ENCODE data around the gene POLR1A. TPM values are rescaled to one million over a fixed set of nuclear protein-coding genes. Genes with fewer than 3 reads are reported as not detected.
"Not testable (repeated sequence)": the region's sequence is repeated elsewhere in the genome, so short reads cannot be mapped to it uniquely, and the experiment has no call there.

POLR1A gene
- polyA plus RNA-seq, 1 donor from 2014 or later, result 2.7 TPM

DNA sequence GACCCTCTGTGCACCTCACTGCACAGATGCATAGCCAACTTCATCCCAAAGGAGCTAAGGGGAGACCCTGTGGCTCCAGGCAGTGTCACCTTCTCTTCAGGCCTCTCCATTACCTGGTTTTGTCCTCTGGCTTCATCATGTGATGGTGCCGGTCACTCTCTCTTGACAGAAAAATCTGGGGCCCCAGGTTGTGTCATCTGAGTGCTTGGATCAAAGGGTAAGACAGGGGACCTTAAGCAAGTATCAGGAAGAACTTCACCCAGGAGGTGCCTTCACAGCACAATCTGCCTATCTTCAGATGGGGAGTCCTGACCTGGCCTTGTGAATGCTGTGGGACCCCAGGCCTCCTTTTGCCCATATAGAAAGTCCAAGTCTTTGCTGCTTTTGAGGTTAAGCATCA is 104.4 kb downstream of the POLR1A start:
- Mint-ChIP-seq H3K27me3 (no peaks in the 10 kb centered on the region), H3K4me3 (peak overlapping the region in 1 of 4 donors; percentile 44), H3K4me1 (peaks cover 37 to 58% (median 40%) of the 10 kb centered on the region in 3 donors), H3K36me3 (no peaks in the 10 kb centered on the region), H3K9me3 (peaks cover 0 to 3% (median 0%) of the 10 kb centered on the region in 3 donors), H3K27ac (peak overlapping the region in 1 of 3 donors; percentile 92)

GRCh38 chr2:86000938-86001312 is 104.8 kb downstream of the POLR1A start:
- Mint-ChIP-seq H3K4me1 (peaks cover 40 to 60% (median 41%) of the 10 kb centered on the region in 3 donors), H3K4me3 (peak overlapping the region in 3 of 4 donors; percentile 44 to 81 (median 77)), H3K27me3 (no peaks in the 10 kb centered on the region), H3K9me3 (no peaks in the 10 kb centered on the region), H3K36me3 (no peaks in the 10 kb centered on the region), H3K27ac (peak overlapping the region; percentile 17 to 92 (median 47))

DNA sequence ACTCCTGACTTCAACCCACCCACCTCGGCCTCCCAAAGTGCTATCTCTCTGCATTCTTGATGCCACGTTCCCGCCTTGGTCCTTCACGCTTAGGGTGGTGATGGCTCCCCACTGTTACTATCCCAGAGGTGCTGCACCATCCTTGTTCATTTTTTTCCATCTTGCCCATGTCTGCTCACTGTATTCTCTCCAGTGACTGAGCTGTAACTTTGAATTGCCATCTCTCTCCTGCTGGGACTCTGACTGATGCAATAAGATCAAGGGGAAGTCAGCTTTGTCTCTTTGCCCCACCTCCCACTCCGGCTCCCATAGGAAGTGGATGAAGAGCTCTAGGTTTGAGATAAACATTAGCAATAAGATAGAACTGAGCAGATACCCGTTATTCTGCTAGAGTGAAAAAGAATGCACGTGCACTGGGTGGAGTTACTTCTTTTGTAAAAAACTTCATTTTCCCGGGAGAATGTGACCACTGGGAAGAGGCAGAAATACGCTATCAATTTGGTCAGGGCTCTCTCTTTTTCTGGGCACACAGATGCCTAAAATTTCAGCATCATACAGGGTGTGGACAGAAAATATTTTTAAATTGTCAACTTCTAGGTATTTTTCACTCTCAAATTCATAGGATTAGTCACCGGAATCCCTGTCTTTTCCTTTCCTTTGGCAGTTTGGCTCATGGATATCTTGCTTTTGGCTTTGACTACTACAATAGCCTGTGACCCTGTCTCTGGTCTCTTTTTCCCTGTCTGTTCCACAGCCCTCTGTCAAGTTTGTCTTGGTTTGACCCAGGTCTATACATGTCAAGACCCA is 105.4 kb downstream of the POLR1A start:
- H3K36me3 Mint-ChIP-seq, result no peaks in the 10 kb centered on the region
- H3K9me3 Mint-ChIP-seq, result no peaks in the 10 kb centered on the region
- peaks cover 45 to 66% (median 45%) of the 10 kb centered on the region in 3 donors for H3K4me1 Mint-ChIP-seq
- no peaks in the 10 kb centered on the region for H3K27me3 Mint-ChIP-seq
- H3K4me3 Mint-ChIP-seq, result peak overlapping the region in 3 of 4 donors; percentile 44 to 81 (median 77)
- H3K27ac Mint-ChIP-seq, result peak overlapping the region; percentile 47 to 92 (median 85)

DNA sequence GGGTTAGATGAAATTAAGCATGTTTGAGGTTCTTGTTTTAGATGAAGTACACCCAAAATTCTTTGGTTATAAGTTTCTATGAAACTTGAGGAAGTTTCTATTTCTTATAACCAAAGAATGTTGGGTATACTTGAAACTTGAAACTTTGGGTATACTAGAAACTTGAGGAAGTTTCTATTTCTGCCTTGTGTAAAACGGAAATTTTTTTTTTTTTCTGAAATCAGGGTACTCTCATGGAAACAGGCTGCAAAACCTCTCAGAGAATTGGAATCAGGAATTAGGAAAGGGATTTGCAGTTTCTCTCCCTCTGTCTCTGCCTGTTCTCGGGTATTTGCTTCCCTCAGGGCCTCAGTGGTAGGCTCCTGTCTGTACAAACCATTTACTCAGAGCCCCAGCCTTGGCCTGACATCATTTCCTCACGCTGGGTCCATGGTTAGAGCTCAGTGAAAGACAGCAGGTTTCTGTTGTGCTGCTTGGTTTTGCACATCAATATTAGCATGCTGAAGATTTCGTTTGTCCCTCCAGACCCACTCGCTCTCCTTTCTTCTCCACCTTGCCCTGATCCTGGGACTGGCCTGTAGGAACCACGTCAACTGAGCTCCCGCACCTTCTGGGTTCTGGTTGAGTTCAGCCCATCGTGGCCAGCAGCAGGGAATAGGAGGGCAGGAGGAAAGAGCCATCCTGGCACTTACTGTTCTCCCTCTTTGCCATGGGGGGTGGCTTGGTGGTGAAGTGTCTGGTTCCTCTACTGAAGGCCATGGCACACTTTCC is 106.4 kb downstream of the POLR1A start:
- H3K9me3 Mint-ChIP-seq, result no peaks in the 10 kb centered on the region
- peak overlapping the region; percentile 41 to 93 (median 70) for H3K4me3 Mint-ChIP-seq
- H3K36me3 Mint-ChIP-seq, result no peaks in the 10 kb centered on the region
- no peaks in the 10 kb centered on the region for H3K27me3 Mint-ChIP-seq
- peak overlapping the region; percentile 80 to 92 (median 92) for H3K27ac Mint-ChIP-seq
- H3K4me1 Mint-ChIP-seq, result peaks cover 46 to 73% (median 53%) of the 10 kb centered on the region in 3 donors

GRCh38 chr2:85998071-85998991 is 107.4 kb downstream of the POLR1A start:
- H3K4me3 Mint-ChIP-seq, result peak overlapping the region in 3 of 4 donors; percentile 52 to 93 (median 89)
- H3K27ac Mint-ChIP-seq, result peak overlapping the region; percentile 80 to 92 (median 92)
- H3K36me3 Mint-ChIP-seq, result no peaks in the 10 kb centered on the region
- no peaks in the 10 kb centered on the region for H3K9me3 Mint-ChIP-seq
- no peaks in the 10 kb centered on the region for H3K27me3 Mint-ChIP-seq
- H3K4me1 Mint-ChIP-seq, result peaks cover 52 to 80% (median 60%) of the 10 kb centered on the region in 3 donors

DNA sequence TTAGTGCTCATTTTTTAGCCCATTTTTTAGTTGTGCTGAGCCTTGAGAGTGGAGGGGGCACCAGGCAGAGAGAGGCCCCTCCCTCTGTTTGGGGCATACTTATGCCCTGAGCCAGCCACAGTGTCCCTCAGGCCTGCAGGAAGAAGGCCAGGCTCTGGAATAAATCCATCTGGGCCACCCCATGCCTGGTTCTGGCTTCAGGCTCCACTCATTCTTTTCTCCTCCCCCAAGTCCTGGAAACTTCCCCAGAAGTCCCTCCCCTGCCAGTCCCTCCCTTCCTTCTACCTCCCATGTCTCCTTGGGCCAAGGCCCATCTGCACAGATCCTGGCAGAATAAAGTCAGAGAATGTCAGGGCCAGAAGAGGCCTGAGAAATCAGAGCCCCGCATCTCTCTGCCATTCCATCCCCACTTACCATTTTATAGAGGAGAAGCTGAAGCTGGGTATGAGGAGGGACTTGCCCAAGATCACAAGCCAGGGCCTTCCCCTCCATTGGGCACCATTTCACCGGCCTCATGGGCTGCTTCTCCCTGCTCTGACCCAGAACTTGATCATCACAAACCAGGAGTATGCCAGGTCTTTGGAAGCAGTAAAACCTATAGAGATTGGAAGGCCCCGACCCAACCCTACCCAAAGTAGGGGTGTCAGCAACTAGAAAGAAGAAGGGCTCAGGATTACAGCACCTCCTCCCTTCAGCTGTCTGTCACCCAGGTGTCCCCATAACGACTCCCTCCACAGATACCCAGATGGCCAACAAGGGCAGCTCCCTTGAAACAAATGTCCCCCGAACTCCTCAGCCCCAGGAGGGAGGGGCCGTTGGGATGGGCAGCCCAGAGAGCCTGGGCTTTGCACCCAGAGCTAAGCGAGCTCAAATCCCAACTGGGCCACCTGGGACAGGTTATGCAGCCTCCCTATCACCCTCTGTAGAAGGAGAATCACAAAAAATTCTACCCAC is 108.4 kb downstream of the POLR1A start:
- no peaks in the 10 kb centered on the region for H3K36me3 Mint-ChIP-seq
- no peaks in the 10 kb centered on the region for H3K27me3 Mint-ChIP-seq
- H3K27ac Mint-ChIP-seq, result peak overlapping the region in 2 of 3 donors; percentile 43 to 87
- no peaks in the 10 kb centered on the region for H3K9me3 Mint-ChIP-seq
- H3K4me1 Mint-ChIP-seq, result peaks cover 52 to 83% (median 65%) of the 10 kb centered on the region in 3 donors
- H3K4me3 Mint-ChIP-seq, result peak overlapping the region in 3 of 4 donors; percentile 11 to 82 (median 77)

- no peaks in the 10 kb centered on the region for H3K9me3 Mint-ChIP-seq
- H3K4me1 Mint-ChIP-seq, result peaks cover 51 to 80% (median 65%) of the 10 kb centered on the region in 3 donors
- no peaks in the 10 kb centered on the region for H3K36me3 Mint-ChIP-seq
- H3K27me3 Mint-ChIP-seq, result no peaks in the 10 kb centered on the region
- H3K4me3 Mint-ChIP-seq, result peak overlapping the region in 1 of 4 donors; percentile 77
- H3K27ac Mint-ChIP-seq, result peak overlapping the region in 2 of 3 donors; percentile 27 to 43
These were observed 109.1 kb downstream of the POLR1A start for GRCh38 chr2:85996591-85996990.

DNA sequence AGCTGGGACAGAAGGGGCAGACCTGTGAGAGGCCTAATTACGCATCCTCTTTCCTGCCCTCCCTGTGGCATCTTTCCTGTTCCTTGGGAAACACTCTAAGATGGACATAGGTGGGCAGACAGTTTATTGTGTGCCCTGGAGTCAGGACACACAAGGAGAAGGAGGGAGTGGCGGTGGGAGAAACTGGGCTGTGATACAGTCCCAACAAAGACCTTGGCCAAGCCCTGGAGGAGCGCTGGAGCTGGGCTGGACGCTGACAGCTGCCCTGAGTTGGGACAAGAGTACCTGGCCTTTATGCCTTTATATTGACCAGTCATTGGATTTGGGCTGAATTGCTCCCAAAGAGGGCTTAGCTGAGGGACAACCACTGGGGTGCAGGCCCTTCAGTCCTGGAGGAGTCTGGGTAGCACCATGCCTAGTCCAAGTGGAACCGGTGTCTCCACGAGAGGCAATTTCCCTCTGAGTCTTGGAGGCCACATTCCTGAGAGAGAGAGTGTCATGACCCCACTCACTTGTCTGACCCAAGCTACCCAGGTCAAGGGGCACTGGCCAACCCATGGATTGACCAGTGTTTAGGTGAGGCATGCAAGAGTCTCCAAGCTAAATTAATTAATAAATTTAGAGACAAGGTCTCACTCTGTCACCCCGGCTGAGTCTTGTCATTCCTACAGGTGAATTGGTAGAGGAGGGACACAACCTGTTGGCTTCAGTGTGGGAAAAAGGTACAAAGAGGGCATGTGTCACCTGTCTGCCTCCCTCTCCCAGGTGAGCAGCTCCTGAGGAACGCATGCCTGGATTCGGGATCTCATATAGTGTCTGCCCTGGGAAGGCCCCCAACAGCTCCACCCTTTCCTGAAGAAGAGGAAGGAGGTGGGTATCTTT is 109.8 kb downstream of the POLR1A start:
- Mint-ChIP-seq H3K36me3 (no peaks in the 10 kb centered on the region), H3K4me1 (peaks cover 45 to 76% (median 62%) of the 10 kb centered on the region in 3 donors), H3K27ac (peak overlapping the region in 2 of 3 donors; percentile 46), H3K9me3 (no peaks in the 10 kb centered on the region), H3K4me3 (peak overlapping the region in 3 of 4 donors; percentile 48 to 77 (median 52)), H3K27me3 (no peaks in the 10 kb centered on the region)

DNA sequence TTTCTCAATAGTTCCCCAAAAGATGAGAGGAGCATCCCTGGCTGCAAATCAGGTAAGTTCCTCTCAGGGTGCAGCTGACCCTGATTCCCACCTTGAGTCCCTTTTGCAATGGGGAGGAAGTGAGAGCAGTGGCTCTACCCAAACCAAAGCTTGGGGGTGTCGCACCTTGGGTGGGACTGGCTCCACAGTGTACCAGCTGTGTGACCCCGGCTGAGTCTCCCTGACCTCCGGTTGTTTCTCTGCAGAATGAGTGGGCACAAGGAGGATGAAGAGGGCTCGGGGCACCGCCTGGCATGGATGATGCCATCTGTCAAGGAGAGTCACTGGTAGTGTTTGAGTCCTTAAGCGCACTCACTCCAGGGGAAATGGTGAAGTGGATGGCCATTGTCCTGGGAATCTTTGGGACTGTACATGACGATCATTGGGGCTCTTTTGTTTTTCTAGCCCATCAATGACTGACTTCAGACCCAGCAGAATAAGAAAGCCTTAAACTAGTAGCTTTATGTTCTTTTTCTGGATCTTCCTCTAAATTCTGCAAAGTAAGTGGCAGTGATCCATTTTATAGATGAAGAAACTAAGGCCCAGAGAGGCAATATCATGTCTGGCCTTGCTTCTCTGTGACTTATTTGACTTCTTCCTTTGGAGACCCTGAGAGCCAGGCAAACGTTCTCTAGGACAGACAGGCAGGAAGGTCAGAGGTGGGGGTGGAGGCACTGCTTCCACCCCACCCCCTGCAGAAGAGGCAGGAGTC is 110.6 kb downstream of the POLR1A start:
- peak overlapping the region in 3 of 4 donors; percentile 48 to 77 (median 52) for H3K4me3 Mint-ChIP-seq
- peaks cover 41 to 68% (median 58%) of the 10 kb centered on the region in 3 donors for H3K4me1 Mint-ChIP-seq
- H3K9me3 Mint-ChIP-seq, result no peaks in the 10 kb centered on the region

GRCh38 chr2:85994421-85994777 is 111.3 kb downstream of the POLR1A start:
- peaks cover 39 to 61% (median 52%) of the 10 kb centered on the region in 3 donors for H3K4me1 Mint-ChIP-seq

More for the DNA sequence above, 110.6 kb downstream of the POLR1A start:
- H3K36me3 Mint-ChIP-seq, result no peaks in the 10 kb centered on the region
- H3K27ac Mint-ChIP-seq, result peak overlapping the region; percentile 46 to 87 (median 46)
- H3K27me3 Mint-ChIP-seq, result no peaks in the 10 kb centered on the region

GRCh38 chr2:85992611-85993010 is 113.1 kb downstream of the POLR1A start:
- H3K4me3 Mint-ChIP-seq, result peak overlapping the region in 1 of 4 donors; percentile 82
- H3K27ac Mint-ChIP-seq, result no peak overlapping the region
- H3K36me3 Mint-ChIP-seq, result peaks cover 1% of the 10 kb centered on the region
- H3K4me1 Mint-ChIP-seq, result peaks cover 29 to 46% (median 40%) of the 10 kb centered on the region in 3 donors
- no peaks in the 10 kb centered on the region for H3K27me3 Mint-ChIP-seq
- H3K9me3 Mint-ChIP-seq, result no peaks in the 10 kb centered on the region

More at GRCh38 chr2:85994421-85994777, 111.3 kb downstream of the POLR1A start:
- Mint-ChIP-seq H3K9me3 (no peaks in the 10 kb centered on the region), H3K27ac (peak overlapping the region; percentile 46 to 93 (median 87)), H3K36me3 (no peaks in the 10 kb centered on the region), H3K4me3 (peak overlapping the region in 3 of 4 donors; percentile 48 to 90 (median 74)), H3K27me3 (no peaks in the 10 kb centered on the region)

DNA sequence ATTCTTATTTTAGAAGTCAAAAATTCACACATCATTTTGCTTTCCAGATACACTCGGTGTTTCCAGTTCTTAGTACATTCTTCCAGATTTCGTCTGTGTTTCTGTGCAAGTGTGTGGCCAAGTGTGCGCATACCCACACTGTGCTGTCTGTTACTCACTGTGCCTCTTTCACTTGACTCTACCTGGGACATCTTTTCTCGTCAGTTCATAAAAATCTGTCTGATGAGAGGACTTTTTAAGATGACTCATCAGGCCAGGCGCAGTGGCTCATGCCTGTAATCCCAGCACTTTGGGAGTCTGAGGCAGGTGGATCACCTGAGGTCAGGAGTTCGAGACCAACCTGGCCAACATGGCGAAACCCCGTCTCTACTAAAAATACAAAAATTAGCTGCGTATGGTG is 113.6 kb downstream of the POLR1A start:
- not testable (repeated sequence) for H3K27me3 Mint-ChIP-seq, H3K9me3 Mint-ChIP-seq, H3K36me3 Mint-ChIP-seq, H3K4me3 Mint-ChIP-seq, H3K27ac Mint-ChIP-seq
- peaks cover 23 to 41% (median 39%) of the 10 kb centered on the region in 3 donors for H3K4me1 Mint-ChIP-seq
